GM12875 (cell line): ENCODE measurements around the gene FAAH2.
A peak's percentile ranks its signal among the peaks of the same experiment; 100 is the strongest.

ENCODE experiments used
- H3K4me3 ChIP-seq: one replicate; pipeline ENCODE4 v1.5.1; 2011; ENCODE audit warnings: low read depth, low read length, control low read depth
- TF ChIP-seq, protein P1 (sequence below): IDR thresholded peaks from 2 replicates; pipeline ENCODE4 v1.5.1; 2011; ENCODE audit warnings: low read depth, mild to moderate bottlenecking, control low read depth, inconsistent platforms, low read length, moderate library complexity, borderline replicate concordance; ENCODE audit not compliant: insufficient read depth

Gene FAAH2, protein sequence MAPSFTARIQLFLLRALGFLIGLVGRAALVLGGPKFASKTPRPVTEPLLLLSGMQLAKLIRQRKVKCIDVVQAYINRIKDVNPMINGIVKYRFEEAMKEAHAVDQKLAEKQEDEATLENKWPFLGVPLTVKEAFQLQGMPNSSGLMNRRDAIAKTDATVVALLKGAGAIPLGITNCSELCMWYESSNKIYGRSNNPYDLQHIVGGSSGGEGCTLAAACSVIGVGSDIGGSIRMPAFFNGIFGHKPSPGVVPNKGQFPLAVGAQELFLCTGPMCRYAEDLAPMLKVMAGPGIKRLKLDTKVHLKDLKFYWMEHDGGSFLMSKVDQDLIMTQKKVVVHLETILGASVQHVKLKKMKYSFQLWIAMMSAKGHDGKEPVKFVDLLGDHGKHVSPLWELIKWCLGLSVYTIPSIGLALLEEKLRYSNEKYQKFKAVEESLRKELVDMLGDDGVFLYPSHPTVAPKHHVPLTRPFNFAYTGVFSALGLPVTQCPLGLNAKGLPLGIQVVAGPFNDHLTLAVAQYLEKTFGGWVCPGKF

DNA sequence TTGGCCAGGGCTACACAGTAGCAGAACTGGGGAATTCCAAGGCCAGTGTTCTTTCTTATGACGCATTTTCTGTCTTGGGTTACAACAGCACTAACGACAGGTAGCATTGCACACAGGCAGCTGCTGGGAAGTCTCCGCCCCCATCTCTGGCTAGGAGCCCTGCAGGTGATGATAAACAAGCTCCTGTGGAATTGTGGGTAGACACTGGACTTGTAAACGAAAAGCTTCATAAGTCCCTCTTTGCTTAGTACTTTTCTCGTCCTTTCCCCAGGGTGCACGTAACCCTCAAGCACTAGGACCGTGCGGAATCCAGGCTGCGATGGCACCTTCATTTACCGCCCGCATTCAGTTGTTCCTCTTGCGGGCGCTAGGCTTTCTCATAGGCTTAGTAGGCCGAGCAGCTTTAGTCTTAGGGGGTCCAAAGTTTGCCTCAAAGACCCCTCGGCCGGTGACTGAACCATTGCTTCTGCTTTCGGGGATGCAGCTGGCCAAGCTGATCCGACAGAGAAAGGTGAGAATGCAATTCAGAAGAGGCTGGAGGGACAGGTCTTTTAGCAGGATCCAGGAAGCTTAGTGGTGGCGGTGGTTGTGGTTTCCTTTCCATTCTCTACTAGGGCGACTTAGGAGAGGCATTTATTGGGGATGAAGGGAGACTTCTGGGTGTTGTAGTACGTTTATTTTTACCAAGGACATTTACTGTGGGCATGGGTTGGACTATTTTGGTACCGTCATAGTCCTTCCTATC, at the start of gene FAAH2:
FAAH2 (plus strand) TSS at position 200 of the 745 bp plus-strand sequence; CDS start at position 320, 120 bp downstream.
- H3K4me3 ChIP-seq: peak within 1 kb of the TSS; percentile 46
- TF ChIP-seq, protein P1, sequence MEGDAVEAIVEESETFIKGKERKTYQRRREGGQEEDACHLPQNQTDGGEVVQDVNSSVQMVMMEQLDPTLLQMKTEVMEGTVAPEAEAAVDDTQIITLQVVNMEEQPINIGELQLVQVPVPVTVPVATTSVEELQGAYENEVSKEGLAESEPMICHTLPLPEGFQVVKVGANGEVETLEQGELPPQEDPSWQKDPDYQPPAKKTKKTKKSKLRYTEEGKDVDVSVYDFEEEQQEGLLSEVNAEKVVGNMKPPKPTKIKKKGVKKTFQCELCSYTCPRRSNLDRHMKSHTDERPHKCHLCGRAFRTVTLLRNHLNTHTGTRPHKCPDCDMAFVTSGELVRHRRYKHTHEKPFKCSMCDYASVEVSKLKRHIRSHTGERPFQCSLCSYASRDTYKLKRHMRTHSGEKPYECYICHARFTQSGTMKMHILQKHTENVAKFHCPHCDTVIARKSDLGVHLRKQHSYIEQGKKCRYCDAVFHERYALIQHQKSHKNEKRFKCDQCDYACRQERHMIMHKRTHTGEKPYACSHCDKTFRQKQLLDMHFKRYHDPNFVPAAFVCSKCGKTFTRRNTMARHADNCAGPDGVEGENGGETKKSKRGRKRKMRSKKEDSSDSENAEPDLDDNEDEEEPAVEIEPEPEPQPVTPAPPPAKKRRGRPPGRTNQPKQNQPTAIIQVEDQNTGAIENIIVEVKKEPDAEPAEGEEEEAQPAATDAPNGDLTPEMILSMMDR: 0 out of 2 replicates have a peak, but pooled peaks have one; percentile 7

DNA sequence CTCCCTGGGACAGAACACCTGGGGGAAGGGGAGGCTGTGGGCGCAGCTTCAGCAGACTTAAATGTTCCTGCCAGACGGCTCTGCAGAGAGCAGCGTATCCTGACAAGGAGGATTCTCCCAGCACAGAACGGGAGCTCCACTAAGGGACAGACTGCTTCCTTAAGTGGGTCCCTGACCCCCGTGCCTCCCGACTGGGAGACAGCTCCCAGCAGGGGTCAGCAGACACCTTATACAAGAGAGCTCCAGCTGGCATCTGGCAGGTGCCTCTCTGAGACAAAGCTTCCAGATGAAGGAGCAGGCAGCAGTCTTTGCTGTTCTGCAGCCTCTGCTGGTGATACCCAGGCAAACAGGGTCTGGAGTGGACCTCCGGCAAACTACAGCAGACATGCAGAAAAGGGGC, 44.5 kb upstream of the FAAH2 start:
- no peak overlapping the region for H3K4me3 ChIP-seq
- TF ChIP-seq, protein P1: no peak

DNA sequence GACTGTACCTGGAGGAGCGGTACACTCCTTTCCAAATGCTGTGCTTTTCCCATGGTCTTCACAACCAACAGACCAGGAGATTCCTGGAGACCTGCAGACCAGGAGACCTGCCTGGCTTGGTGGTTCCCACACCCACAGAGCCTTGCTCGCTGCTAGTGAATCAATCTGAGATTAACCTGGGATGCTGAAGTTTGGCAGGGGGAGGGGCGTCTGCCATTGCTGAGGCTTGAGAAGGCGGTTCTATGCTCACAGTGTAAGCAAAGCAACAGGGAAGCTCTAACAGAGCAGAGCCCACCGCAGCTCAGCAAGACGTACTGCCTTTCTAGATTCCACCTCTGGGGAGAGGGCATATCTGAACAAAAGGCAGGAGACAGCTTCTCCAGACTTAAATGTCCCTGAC, 34.5 kb upstream of the FAAH2 start:
- H3K4me3 ChIP-seq: no peak overlapping the region
- TF ChIP-seq, protein P1: no peak

DNA sequence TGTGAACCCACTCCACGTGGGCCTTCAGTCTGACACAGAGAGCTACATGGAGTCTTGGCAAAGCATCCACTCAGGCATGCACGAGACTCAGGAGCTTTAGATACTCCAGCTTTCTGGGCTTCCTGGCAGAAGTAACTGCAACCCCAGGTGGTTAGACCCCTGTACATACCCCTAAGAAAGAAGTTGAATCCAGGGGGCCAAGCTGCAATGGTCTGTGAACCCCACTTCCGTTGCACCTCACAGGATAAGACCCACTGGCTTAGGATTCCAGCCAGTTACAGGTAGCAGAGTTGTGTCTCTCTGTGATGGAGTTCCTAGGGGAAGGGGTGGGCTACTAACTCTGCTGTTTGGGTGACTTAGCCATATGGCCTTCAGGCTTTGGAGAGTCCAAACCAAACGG, 21.4 kb upstream of the FAAH2 start:
- TF ChIP-seq, protein P1: no peak

DNA sequence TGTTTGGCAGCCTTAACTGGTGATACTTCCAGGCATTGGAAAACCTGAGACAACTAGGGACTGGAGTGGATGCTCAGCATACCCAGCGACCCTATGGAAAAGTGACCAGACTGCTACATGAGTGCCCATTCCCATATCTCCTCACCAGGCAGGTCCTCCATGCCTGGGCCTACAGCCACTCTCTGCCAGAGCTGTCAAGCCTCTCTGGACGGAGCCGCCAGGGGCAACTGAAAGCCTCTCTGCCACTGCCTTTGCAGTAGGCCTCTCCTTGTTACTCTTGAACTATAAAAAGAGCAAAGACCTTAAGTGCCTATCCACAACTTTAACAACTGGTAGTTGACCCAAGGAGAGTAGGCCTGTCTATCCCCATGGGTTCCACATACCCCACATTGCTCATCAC, 20.2 kb upstream of the FAAH2 start:
- TF ChIP-seq, protein P1: no peak
- no peak overlapping the region for H3K4me3 ChIP-seq

More for the DNA sequence above, 21.4 kb upstream of the FAAH2 start:
- no peak overlapping the region for H3K4me3 ChIP-seq

DNA sequence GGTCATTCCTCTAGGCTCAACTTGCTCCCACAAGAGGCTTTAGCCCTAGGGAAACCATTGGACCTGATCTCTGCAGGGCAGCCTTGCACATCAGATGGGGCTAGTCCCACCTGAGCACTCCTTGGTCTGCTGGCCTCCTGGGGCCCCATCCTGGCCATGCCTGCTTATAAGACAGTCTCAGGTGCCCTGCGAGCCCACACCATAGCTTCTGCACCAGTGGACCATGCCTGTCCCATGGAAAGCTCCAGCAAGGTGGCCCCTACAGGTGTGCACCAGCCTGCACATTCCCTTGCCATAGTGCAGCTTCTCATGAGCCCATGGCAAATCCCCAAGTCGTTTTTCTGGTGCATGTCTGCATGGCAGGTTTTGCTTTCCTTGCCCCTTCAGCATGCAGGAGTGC, 19.6 kb upstream of the FAAH2 start:
- TF ChIP-seq, protein P1: no peak
- H3K4me3 ChIP-seq: no peak overlapping the region
